SK-N-SH treated with all-trans-retinoic acid at 6 μM for 48 hours (cell line): ENCODE results near the gene CCNJL.

ENCODE experiments used
- BACH2 ChIP-seq: fragments of 250-450 bp; sonication (Bioruptor Pico); IDR thresholded peaks from 2 replicates; pipeline ENCODE4 v1.9.0; 2021; ENCODE audit warnings: mild to moderate bottlenecking, borderline replicate concordance
- CSDC2 ChIP-seq: fragments of 250-450 bp; sonication (Bioruptor Pico); IDR thresholded peaks from 2 replicates; pipeline ENCODE4 v1.5.0; 2020; ENCODE audit warnings: mild to moderate bottlenecking, moderate library complexity
- GLIS3 ChIP-seq: fragments of 250-450 bp; sonication (Bioruptor Pico); IDR thresholded peaks from 2 replicates; pipeline ENCODE4 v1.5.0; 2020; ENCODE audit warnings: mild to moderate bottlenecking, moderate library complexity
- RARB ChIP-seq: fragments of 250-450 bp; sonication (Bioruptor Pico); IDR thresholded peaks from 2 replicates; pipeline ENCODE4 v1.8.0; 2021; ENCODE audit warnings: mild to moderate bottlenecking, moderate library complexity
- TOX ChIP-seq: fragments of 250-450 bp; sonication (Bioruptor Pico); IDR thresholded peaks from 2 replicates; pipeline ENCODE4 v1.8.0; 2021; ENCODE audit warnings: mild to moderate bottlenecking, moderate library complexity, borderline replicate concordance
- ZNF70 ChIP-seq: fragments of 450-650 bp; formaldehyde crosslinking; IDR thresholded peaks from 2 replicates; pipeline ENCODE4 v1.5.0; 2020; ENCODE audit warnings: mild to moderate bottlenecking, moderate library complexity
- ZNF8 ChIP-seq: fragments of 450-650 bp; formaldehyde crosslinking; IDR thresholded peaks from 2 replicates; pipeline ENCODE4 v1.5.0; 2020; ENCODE audit warnings: mild to moderate bottlenecking, moderate library complexity
- TF ChIP-seq, protein P1 (sequence below): fragments of 250-450 bp; sonication (Bioruptor Pico); IDR thresholded peaks from 2 replicates; pipeline ENCODE4 v1.8.0; 2021; ENCODE audit warnings: low read depth, mild to moderate bottlenecking, moderate library complexity, borderline replicate concordance
- TF ChIP-seq, protein P2 (sequence below): fragments of 250-450 bp; sonication (Bioruptor Pico); IDR thresholded peaks from 2 replicates; pipeline ENCODE4 v1.5.1; 2021; ENCODE audit warnings: mild to moderate bottlenecking, moderate library complexity
- TF ChIP-seq, protein P3 (sequence below): fragments of 250-450 bp; sonication (Bioruptor Pico); IDR thresholded peaks from 2 replicates; pipeline ENCODE4 v1.8.0; 2020; ENCODE audit warnings: mild to moderate bottlenecking, moderate library complexity, borderline replicate concordance

DNA sequence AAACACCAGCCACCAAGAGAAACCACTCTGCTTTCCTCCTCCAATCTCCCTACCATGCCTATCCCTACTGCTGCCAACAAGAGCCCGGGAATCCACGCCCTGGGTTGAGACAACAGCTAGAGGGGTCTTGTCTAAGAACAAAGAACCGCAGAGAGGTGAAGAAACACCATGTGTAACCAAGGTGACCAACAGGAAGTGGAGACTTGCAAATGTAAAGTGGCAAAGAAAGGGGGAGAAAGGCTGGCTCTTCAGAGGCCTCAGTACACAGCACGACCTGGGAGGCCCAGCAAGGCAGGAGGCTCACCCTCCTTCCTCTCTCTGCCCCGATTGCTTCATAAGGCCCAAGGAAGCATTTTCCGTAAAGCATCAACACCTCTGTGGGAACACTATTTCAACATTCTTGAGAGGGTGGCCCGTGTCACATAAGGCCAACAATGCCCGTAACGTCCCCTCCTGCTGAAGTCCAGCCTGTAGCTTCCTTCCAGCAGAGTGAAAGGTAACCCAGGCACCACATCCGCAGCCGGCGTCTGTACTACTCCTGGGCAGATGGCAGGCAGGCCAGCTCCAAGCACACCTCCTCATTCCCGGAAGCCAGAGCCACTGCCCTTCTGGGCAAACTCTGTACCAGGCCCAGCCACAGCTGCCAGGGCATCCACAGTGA is 18.3 kb downstream of the CCNJL start:
- TF ChIP-seq GLIS3 (CRISPR knock-in tag) (no peak), BACH2 (CRISPR knock-in tag) (no peak), ZNF70 (CRISPR knock-in tag) (no peak), TOX (CRISPR knock-in tag) (no peak), ZNF8 (CRISPR knock-in tag) (no peak), RARB (CRISPR knock-in tag) (no peak), CSDC2 (no peak)
- TF ChIP-seq, protein P1, sequence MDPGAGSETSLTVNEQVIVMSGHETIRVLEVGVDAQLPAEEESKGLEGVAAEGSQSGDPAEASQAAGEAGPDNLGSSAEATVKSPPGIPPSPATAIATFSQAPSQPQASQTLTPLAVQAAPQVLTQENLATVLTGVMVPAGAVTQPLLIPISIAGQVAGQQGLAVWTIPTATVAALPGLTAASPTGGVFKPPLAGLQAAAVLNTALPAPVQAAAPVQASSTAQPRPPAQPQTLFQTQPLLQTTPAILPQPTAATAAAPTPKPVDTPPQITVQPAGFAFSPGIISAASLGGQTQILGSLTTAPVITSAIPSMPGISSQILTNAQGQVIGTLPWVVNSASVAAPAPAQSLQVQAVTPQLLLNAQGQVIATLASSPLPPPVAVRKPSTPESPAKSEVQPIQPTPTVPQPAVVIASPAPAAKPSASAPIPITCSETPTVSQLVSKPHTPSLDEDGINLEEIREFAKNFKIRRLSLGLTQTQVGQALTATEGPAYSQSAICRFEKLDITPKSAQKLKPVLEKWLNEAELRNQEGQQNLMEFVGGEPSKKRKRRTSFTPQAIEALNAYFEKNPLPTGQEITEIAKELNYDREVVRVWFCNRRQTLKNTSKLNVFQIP: no peak
- TF ChIP-seq, protein P2, sequence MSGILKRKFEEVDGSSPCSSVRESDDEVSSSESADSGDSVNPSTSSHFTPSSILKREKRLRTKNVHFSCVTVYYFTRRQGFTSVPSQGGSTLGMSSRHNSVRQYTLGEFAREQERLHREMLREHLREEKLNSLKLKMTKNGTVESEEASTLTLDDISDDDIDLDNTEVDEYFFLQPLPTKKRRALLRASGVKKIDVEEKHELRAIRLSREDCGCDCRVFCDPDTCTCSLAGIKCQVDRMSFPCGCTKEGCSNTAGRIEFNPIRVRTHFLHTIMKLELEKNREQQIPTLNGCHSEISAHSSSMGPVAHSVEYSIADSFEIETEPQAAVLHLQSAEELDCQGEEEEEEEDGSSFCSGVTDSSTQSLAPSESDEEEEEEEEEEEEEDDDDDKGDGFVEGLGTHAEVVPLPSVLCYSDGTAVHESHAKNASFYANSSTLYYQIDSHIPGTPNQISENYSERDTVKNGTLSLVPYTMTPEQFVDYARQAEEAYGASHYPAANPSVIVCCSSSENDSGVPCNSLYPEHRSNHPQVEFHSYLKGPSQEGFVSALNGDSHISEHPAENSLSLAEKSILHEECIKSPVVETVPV (CRISPR knock-in tag): no peak
- TF ChIP-seq, protein P3, sequence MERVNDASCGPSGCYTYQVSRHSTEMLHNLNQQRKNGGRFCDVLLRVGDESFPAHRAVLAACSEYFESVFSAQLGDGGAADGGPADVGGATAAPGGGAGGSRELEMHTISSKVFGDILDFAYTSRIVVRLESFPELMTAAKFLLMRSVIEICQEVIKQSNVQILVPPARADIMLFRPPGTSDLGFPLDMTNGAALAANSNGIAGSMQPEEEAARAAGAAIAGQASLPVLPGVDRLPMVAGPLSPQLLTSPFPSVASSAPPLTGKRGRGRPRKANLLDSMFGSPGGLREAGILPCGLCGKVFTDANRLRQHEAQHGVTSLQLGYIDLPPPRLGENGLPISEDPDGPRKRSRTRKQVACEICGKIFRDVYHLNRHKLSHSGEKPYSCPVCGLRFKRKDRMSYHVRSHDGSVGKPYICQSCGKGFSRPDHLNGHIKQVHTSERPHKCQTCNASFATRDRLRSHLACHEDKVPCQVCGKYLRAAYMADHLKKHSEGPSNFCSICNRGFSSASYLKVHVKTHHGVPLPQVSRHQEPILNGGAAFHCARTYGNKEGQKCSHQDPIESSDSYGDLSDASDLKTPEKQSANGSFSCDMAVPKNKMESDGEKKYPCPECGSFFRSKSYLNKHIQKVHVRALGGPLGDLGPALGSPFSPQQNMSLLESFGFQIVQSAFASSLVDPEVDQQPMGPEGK (CRISPR knock-in tag): no peak
